Tibial nerve (tissue), 4 donors: ENCODE measurements around the gene ADO.

ENCODE experiments used
- CTCF ChIP-seq, 5 experiments: fragments of 200-600 bp in 3 of 5; fragments of 450-650 bp in 2 of 5; sonication (generic) in 3 of 5; IDR thresholded peaks; one replicate each; pipeline ENCODE4 v1.5.1; 2016 to 2019; ENCODE audit warnings: antibody characterized with exemption in 5 of 5, mild to moderate bottlenecking in 3 of 5, moderate library complexity in 2 of 5
- EP300 ChIP-seq, 2 donors: sonication (generic); formaldehyde crosslinking; IDR thresholded peaks; one replicate each; pipeline ENCODE4 v1.6.1; 2017; ENCODE audit warnings: antibody characterized with exemption in 2 of 2, mild to moderate bottlenecking in 1 of 2
- POLR2A ChIP-seq, 2 donors: fragments of 450-650 bp; IDR thresholded peaks; one replicate each; pipeline ENCODE4 v1.6.1; 2017; ENCODE audit warnings: antibody characterized with exemption in 2 of 2, mild to moderate bottlenecking in 2 of 2, moderate library complexity in 2 of 2

GRCh38 chr10:62852961-62853702 lies 48.6 kb downstream of the ADO start:
- TF ChIP-seq CTCF (IDR thresholded peaks at IDR 0.05): no peak
- TF ChIP-seq POLR2A (IDR thresholded peaks at IDR 0.05): no peak
- TF ChIP-seq EP300 (IDR thresholded peaks at IDR 0.05): no peak
